ENCODE measurements around the gene ENOSF1. TPM values are rescaled to one million over a fixed set of nuclear protein-coding genes. Genes with fewer than 3 reads are reported as not detected.
A peak's percentile ranks its signal among the peaks of the same experiment; 100 is the strongest.

The ENOSF1 gene
- total and polyA plus RNA-seq, 2 of the 4 experiments (the other 2 are of a cell fraction), result 12.2 to 12.6 TPM

DNA sequence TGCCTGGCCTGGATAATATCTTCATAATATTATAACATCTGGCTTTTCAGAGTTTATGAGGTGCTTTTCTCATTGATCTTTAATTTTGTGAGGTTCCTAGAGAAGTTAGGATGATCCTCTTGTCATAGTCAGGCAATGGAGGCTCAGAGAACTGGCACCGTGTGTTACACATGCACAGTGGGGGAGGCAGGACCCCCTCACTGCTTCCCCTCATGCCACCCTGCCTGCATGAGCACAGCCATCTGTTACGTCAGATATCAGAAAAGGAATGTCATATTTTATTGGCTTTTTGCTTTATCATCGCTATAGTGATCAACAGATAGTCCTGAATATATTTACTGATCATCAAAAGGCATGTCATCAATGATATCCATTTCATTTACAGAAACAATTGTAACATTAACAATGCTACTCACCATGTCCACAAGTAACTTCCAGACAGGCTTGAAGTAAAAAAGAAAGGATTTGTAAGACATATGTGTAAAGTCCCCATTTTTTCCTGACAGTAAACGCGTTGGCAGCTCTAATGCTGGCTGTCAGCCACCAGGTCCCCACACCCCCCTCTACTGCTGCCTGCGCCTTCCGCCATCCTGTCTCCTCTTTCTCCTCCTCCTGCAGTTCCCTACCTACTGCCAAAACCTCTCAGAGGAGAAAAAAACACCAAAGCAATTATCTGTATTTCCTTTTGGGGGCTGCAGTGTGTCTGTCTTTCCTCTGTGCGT, 18.8 kb downstream of the ENOSF1 start:
- H2AK9ac ChIP-seq (replicated peaks; ENCODE audit: low read depth, low read length, poor library complexity), result peak overlapping the region; percentile 67
- dilution Hi-C loops (cut with HindIII; ENCODE audit: low sequenced_read_pairs, unreplicated experiment) (no loop called here), in situ Hi-C loops (cut with MboI; ENCODE audit: low sequenced_read_pairs) (no loop called here), intact Hi-C loops (cut with micrococcal nuclease) (no loop called here)
- no peak overlapping the region for H3K4me2 ChIP-seq (ENCODE audit: low read depth, low read length)
- no peak overlapping the region for H3K18ac ChIP-seq (ENCODE audit: low read depth, low read length)
- no peak overlapping the region for H2AK5ac ChIP-seq (ENCODE audit: low read depth, low read length)
- H3K4me3 ChIP-seq (ENCODE audit: insufficient read depth, low read depth, low read length), result no peak overlapping the region
- no peaks in the 10 kb centered on the region; the same call in 1 of the 2 replicates for H4K20me1 ChIP-seq (ENCODE audit: insufficient read depth, low read length)
- no peak overlapping the region for H3K9ac ChIP-seq (ENCODE audit: low read depth, low read length)
- no peak overlapping the region for H4K91ac ChIP-seq (ENCODE audit: insufficient read depth, low read depth, low read length)
- no peak overlapping the region for H3K27ac ChIP-seq (ENCODE audit: insufficient read depth, low read length)
- H3K56ac ChIP-seq (ENCODE audit: extremely low read depth, insufficient read depth, low read length), result no peak overlapping the region
- POLR2A ChIA-PET (ENCODE audit: unreplicated experiment), result no interaction called here
- H4K8ac ChIP-seq (ENCODE audit: low read depth in 2 of 2, low read length in 2 of 2), result no peak overlapping the region
- H3K36me3 ChIP-seq (ENCODE audit: control insufficient read depth, insufficient read depth, low read length), result peaks cover 15% of the 10 kb centered on the region
- H3K9me1 ChIP-seq (ENCODE audit: insufficient read depth, low read length), result no peaks in the 10 kb centered on the region
- no peak overlapping the region for H4K5ac ChIP-seq (ENCODE audit: low read depth, low read length)
- no peak overlapping the region for H2BK5ac ChIP-seq (ENCODE audit: low read depth, low read length, poor library complexity, severe bottlenecking)
- H2AFZ ChIP-seq (replicated peaks; ENCODE audit: low read length, poor library complexity), result no peak overlapping the region
- H3K23ac ChIP-seq (ENCODE audit: low read depth, low read length), result no peak overlapping the region
- CTCF ChIA-PET, result no interaction called here
- H3K4me1 ChIP-seq (ENCODE audit: control insufficient read depth, insufficient read depth, low read length), result no peaks in the 10 kb centered on the region
- ATAC-seq (ENCODE audit: low read depth), result no peak
- no peaks in the 10 kb centered on the region for H3K27me3 ChIP-seq (ENCODE audit: control insufficient read depth, insufficient read depth, low read length)
- BruUV-seq (replicated peaks), result TSS peak; percentile 35
- H3K4ac ChIP-seq (ENCODE audit: low read depth, low read length), result no peak overlapping the region
- no peak for TF ChIP-seq CHD1 (IDR thresholded peaks at IDR 0.05; ENCODE audit: low read depth, low read length)
- TF ChIP-seq MAZ (IDR thresholded peaks at IDR 0.05; ENCODE audit: borderline replicate concordance, low read depth, low read length), result no peak
- TF ChIP-seq, protein P1, sequence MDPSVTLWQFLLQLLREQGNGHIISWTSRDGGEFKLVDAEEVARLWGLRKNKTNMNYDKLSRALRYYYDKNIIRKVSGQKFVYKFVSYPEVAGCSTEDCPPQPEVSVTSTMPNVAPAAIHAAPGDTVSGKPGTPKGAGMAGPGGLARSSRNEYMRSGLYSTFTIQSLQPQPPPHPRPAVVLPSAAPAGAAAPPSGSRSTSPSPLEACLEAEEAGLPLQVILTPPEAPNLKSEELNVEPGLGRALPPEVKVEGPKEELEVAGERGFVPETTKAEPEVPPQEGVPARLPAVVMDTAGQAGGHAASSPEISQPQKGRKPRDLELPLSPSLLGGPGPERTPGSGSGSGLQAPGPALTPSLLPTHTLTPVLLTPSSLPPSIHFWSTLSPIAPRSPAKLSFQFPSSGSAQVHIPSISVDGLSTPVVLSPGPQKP (IDR thresholded peaks at IDR 0.05; ENCODE audit: borderline replicate concordance, low read depth, low read length), result no peak
- TF ChIP-seq RAD21 (IDR thresholded peaks at IDR 0.05; ENCODE audit: low read length), result no peak
- TF ChIP-seq POLR2A (IDR thresholded peaks at IDR 0.05; ENCODE audit: low read depth, low read length), result no peak
- TF ChIP-seq, protein P2, sequence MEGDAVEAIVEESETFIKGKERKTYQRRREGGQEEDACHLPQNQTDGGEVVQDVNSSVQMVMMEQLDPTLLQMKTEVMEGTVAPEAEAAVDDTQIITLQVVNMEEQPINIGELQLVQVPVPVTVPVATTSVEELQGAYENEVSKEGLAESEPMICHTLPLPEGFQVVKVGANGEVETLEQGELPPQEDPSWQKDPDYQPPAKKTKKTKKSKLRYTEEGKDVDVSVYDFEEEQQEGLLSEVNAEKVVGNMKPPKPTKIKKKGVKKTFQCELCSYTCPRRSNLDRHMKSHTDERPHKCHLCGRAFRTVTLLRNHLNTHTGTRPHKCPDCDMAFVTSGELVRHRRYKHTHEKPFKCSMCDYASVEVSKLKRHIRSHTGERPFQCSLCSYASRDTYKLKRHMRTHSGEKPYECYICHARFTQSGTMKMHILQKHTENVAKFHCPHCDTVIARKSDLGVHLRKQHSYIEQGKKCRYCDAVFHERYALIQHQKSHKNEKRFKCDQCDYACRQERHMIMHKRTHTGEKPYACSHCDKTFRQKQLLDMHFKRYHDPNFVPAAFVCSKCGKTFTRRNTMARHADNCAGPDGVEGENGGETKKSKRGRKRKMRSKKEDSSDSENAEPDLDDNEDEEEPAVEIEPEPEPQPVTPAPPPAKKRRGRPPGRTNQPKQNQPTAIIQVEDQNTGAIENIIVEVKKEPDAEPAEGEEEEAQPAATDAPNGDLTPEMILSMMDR (conservative IDR thresholded peaks at IDR 0.05; ENCODE audit: low read depth, low read length), result no peak
- TF ChIP-seq BHLHE40 (IDR thresholded peaks at IDR 0.05; ENCODE audit: low read depth, low read length), result no peak
- TF ChIP-seq RFX5 (IDR thresholded peaks at IDR 0.05; ENCODE audit: low read depth, low read length), result no peak
- no peak for TF ChIP-seq USF2 (IDR thresholded peaks at IDR 0.05; ENCODE audit: low read depth, low read length)
- no peak for TF ChIP-seq MXI1 (IDR thresholded peaks at IDR 0.05; ENCODE audit: borderline replicate concordance, low read depth, low read length)
- DNase-seq, result no peak
- H2BK20ac ChIP-seq (ENCODE audit: low read depth, low read length), result no peak overlapping the region
- H2BK120ac ChIP-seq (ENCODE audit: low read depth, low read length), result no peak overlapping the region
- H3K79me1 ChIP-seq (ENCODE audit: low read depth in 1 of 2, low read length in 2 of 2), result no peaks in the 10 kb centered on the region
- no peak overlapping the region for H3K14ac ChIP-seq (replicated peaks; ENCODE audit: low read depth, low read length)
- 95% methylated on average over 4 of the region's 8 CpGs; no CpG with 5 or more reads in 1 of the 2 experiments for WGBS, 2 experiments (ENCODE audit: extremely low coverage in 2 of 2, insufficient read length in 1 of 2)
- H2BK15ac ChIP-seq (ENCODE audit: low read depth, low read length), result no peak overlapping the region
- H3K9me3 ChIP-seq (ENCODE audit: control insufficient read depth, insufficient read depth, low read length), result no peaks in the 10 kb centered on the region
